SHP77 (cell line): ENCODE measurements around the gene PRRT1B.
"Not testable (repeated sequence)": the region's sequence is repeated elsewhere in the genome, so short reads cannot be mapped to it uniquely, and the experiment has no call there.

Experiments used
- DNase-seq, 2 experiments: peaks; one replicate each; lab custom pipeline; 2025; lab: John Stamatoyannopoulos, UW

PRRT1B gene

GRCh38 chr9:131522257-131523085, 22.9 kb upstream of the PRRT1B start:
- DNase-seq = no peak

GRCh38 chr9:131523086-131523388, 22.3 kb upstream of the PRRT1B start:
- DNase-seq = no peak

- DNase-seq = no peak
Measured at GRCh38 chr9:131523451-131524435, 21.6 kb upstream of the PRRT1B start.

- DNase-seq = no peak
Measured at GRCh38 chr9:131524665-131525315, 20.5 kb upstream of the PRRT1B start.

GRCh38 chr9:131525643-131526565, 19.4 kb upstream of the PRRT1B start:
- no peak for DNase-seq

- no peak for DNase-seq
Measured at GRCh38 chr9:131528186-131528585, 17.1 kb upstream of the PRRT1B start.

GRCh38 chr9:131528886-131529505, 16.3 kb upstream of the PRRT1B start:
- no peak for DNase-seq

GRCh38 chr9:131529597-131530545, 15.5 kb upstream of the PRRT1B start:
- DNase-seq = no peak

- peak; percentile 41 to 55 for DNase-seq
Measured at GRCh38 chr9:131530546-131530919, 14.8 kb upstream of the PRRT1B start.

GRCh38 chr9:131530920-131531832, 14.1 kb upstream of the PRRT1B start, which contains the start of gene UCK1:
TSS of gene UCK1 (minus strand) at chr9:131531263. CDS start at chr9:131531174, 89 bp downstream.
- peak; percentile 74 to 83 for DNase-seq

GRCh38 chr9:131534721-131535237, 10.5 kb upstream of the PRRT1B start:
- DNase-seq = no peak

GRCh38 chr9:131537946-131538345, 7.4 kb upstream of the PRRT1B start:
- no peak for DNase-seq

GRCh38 chr9:131539223-131539923, 6.0 kb upstream of the PRRT1B start:
- no peak for DNase-seq

GRCh38 chr9:131543141-131543540, 2.2 kb upstream of the PRRT1B start:
- no peak for DNase-seq

GRCh38 chr9:131545786-131546335, 538 bp downstream of the PRRT1B start:
- no peak for DNase-seq

- no peak for DNase-seq
Measured at GRCh38 chr9:131546336-131547084, 1.2 kb downstream of the PRRT1B start.

- DNase-seq = not testable (repeated sequence)
Measured at GRCh38 chr9:131549186-131549585, 3.9 kb downstream of the PRRT1B start.
